ENCODE measurements around the gene ST3GAL3. TPM values are rescaled to one million over a fixed set of nuclear protein-coding genes. Genes with fewer than 3 reads are reported as not detected.
A peak's percentile ranks its signal among the peaks of the same experiment; 100 is the strongest.

The ST3GAL3 gene
- total RNA-seq, 1 donor = 16.8 TPM

- DNase-seq (ENCODE audit: low read depth) = no peak
- no peak overlapping the region for H3K4me3 ChIP-seq (ENCODE audit: low read depth, low read length)
- no peak for TF ChIP-seq CTCF (IDR thresholded peaks at IDR 0.05; ENCODE audit: insufficient read depth, low read depth, low read length)
These were observed 19.8 kb upstream of the ST3GAL3 start for GRCh38 chr1:43687301-43688108.

GRCh38 chr1:43688109-43688387 is 19.3 kb upstream of the ST3GAL3 start:
- DNase-seq (ENCODE audit: low read depth) = no peak
- no peak for TF ChIP-seq CTCF (IDR thresholded peaks at IDR 0.05; ENCODE audit: insufficient read depth, low read depth, low read length)
- no peak overlapping the region for H3K4me3 ChIP-seq (ENCODE audit: low read depth, low read length)

GRCh38 chr1:43688594-43689000 is 18.7 kb upstream of the ST3GAL3 start:
- TF ChIP-seq CTCF (IDR thresholded peaks at IDR 0.05; ENCODE audit: insufficient read depth, low read depth, low read length) = no peak
- H3K4me3 ChIP-seq (ENCODE audit: low read depth, low read length) = no peak overlapping the region
- peak; percentile 82 for DNase-seq (ENCODE audit: low read depth)

- TF ChIP-seq CTCF (IDR thresholded peaks at IDR 0.05; ENCODE audit: insufficient read depth, low read depth, low read length) = no peak
- H3K4me3 ChIP-seq (ENCODE audit: low read depth, low read length) = no peak overlapping the region
- no peak for DNase-seq (ENCODE audit: low read depth)
These were observed 18.0 kb upstream of the ST3GAL3 start for GRCh38 chr1:43689289-43689688.

- no peak for DNase-seq (ENCODE audit: low read depth)
- no peak for TF ChIP-seq CTCF (IDR thresholded peaks at IDR 0.05; ENCODE audit: insufficient read depth, low read depth, low read length)
- H3K4me3 ChIP-seq (ENCODE audit: low read depth, low read length) = no peak overlapping the region
These were observed 15.2 kb upstream of the ST3GAL3 start for GRCh38 chr1:43691871-43692815.

- TF ChIP-seq CTCF (IDR thresholded peaks at IDR 0.05; ENCODE audit: insufficient read depth, low read depth, low read length) = no peak
- DNase-seq (ENCODE audit: low read depth) = no peak
- H3K4me3 ChIP-seq (ENCODE audit: low read depth, low read length) = no peak overlapping the region
These were observed 14.0 kb upstream of the ST3GAL3 start for GRCh38 chr1:43693371-43693770.

Measured in fibroblast of villous mesenchyme (primary cell).